Measurements from ENCODE around the gene HERC2.
"Not testable (repeated sequence)": the region's sequence is repeated elsewhere in the genome, so short reads cannot be mapped to it uniquely, and the experiment has no call there.

The HERC2 gene

DNA sequence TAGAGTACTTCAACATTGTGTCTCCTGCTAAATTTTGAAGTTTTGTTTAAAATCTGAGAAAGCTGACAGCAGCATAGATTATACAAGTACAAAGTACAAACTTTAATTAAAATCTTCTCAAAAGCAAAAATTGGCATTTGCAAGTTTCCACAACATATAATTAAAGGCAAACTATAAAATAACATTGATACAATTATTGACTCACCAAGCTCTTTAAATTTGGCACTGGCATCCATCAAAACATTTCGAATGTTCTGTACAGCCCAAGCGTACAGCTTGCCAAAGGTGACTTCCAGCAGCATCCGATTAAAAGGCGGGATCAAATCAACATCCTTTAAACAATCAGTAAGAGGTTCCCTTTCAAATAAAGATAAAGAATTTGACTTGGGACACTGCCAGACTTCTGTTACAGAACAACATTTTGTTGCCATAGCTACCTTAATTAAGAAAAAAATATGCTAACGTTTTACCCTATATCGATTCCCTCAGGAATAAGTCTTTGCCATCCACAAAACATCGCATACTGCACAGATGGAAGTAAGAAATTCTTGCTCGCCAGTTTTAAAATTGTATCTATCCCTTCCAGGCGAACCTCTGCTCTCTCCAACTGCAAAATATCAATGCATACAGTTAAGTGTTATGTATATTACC is 92.9 kb downstream of the HERC2 start:
- not testable (repeated sequence) for H3K27me3 ChIP-seq (ENCODE audit: control insufficient read depth in 2 of 2, insufficient read depth in 2 of 2, low read length in 2 of 2); H3K9ac ChIP-seq (ENCODE audit: low read depth in 1 of 2, low read length in 2 of 2); H3K4me3 ChIP-seq (ENCODE audit: low read length in 2 of 2); H3K4me1 ChIP-seq (ENCODE audit: control insufficient read depth in 2 of 2, insufficient read depth in 2 of 2, low read length in 2 of 2); H3K27ac ChIP-seq (ENCODE audit: low read depth in 2 of 2, low read length in 2 of 2); H3K9me3 ChIP-seq (ENCODE audit: control insufficient read depth in 2 of 2, low read length in 2 of 2)
- H3K36me3 ChIP-seq (ENCODE audit: control insufficient read depth in 2 of 2, insufficient read depth in 2 of 2, low read length in 2 of 2) = peaks cover 6 to 15% of the 10 kb centered on the region in 2 donors

DNA sequence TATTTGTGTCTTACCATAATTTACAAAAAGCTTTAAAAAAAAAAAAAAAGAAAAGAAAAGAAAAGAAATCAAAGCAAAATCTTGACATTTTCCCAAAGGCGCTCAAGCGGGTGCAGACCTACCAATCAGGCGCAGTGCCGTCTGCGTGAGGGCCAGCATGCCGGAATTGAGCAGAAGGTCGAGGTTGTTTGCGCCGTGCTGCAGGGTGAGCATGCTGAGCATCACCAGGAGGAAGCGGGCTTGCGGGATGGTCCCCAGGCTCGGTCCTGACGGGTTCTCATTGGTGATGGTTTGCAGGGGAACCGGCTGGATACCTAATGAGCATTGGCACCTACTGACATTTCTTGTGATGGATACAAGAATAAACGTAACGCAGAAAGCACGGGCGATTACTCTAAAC is 93.9 kb downstream of the HERC2 start:
- no peaks in the 10 kb centered on the region for H3K27me3 ChIP-seq (ENCODE audit: control insufficient read depth in 2 of 2, insufficient read depth in 2 of 2, low read length in 2 of 2)
- peaks cover 6 to 18% of the 10 kb centered on the region in 2 donors for H3K36me3 ChIP-seq (ENCODE audit: control insufficient read depth in 2 of 2, insufficient read depth in 2 of 2, low read length in 2 of 2)
- no peaks in the 10 kb centered on the region for H3K9me3 ChIP-seq (ENCODE audit: control insufficient read depth in 2 of 2, low read length in 2 of 2)
- H3K4me1 ChIP-seq (ENCODE audit: control insufficient read depth in 2 of 2, insufficient read depth in 2 of 2, low read length in 2 of 2) = no peaks in the 10 kb centered on the region
- no peak overlapping the region for H3K9ac ChIP-seq (ENCODE audit: low read depth in 1 of 2, low read length in 2 of 2)
- no peak overlapping the region for H3K27ac ChIP-seq (ENCODE audit: low read depth in 2 of 2, low read length in 2 of 2)
- no peak overlapping the region for H3K4me3 ChIP-seq (ENCODE audit: low read length in 2 of 2)

DNA sequence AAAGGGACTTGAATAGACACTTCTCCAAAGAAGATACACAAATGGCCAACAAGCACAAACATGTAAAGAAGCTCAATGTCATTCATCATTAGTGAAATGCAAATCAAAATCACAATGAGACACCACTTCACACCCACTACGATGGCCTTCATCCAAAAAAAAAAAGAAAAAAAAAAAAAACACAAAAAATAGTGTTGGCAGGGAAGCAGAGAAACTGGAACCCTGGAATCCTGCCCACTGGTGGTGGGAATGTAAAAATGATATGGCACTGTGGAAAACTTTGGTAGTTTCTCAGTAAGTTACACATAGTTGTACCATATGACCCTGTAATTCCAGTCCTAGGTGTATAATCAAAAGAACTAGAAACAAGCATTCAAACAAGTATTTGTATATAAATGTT is 94.7 kb downstream of the HERC2 start:
- H3K36me3 ChIP-seq (ENCODE audit: control insufficient read depth in 2 of 2, insufficient read depth in 2 of 2, low read length in 2 of 2) = peaks cover 10 to 22% of the 10 kb centered on the region in 2 donors

DNA sequence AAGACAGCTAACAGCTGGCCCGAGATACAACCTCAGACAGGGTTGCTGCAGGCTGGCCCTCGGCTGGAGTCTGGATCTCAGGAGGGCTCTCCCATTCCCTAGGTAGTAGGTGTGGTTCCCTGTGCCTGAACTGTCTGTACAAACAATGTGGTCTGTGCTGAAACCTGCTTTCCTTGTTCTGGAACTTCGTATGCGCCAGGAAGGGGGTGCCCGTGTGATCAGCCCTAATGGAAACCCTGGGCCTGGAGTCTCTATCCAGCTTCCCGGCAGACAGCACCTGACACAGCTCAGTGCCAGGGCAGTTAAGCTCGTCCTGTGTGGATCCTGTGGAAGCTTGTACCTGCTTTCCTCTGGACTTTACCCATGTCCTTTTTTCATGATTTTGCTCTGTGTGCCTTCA is 99.4 kb downstream of the HERC2 start:
- H3K27ac ChIP-seq (ENCODE audit: low read depth in 2 of 2, low read length in 2 of 2); H3K9ac ChIP-seq (ENCODE audit: low read depth in 1 of 2, low read length in 2 of 2); H3K27me3 ChIP-seq (ENCODE audit: control insufficient read depth in 2 of 2, insufficient read depth in 2 of 2, low read length in 2 of 2); H3K4me1 ChIP-seq (ENCODE audit: control insufficient read depth in 2 of 2, insufficient read depth in 2 of 2, low read length in 2 of 2); H3K9me3 ChIP-seq (ENCODE audit: control insufficient read depth in 2 of 2, low read length in 2 of 2); H3K4me3 ChIP-seq (ENCODE audit: low read length in 2 of 2): not testable (repeated sequence)
- H3K36me3 ChIP-seq (ENCODE audit: control insufficient read depth in 2 of 2, insufficient read depth in 2 of 2, low read length in 2 of 2) = peaks cover 20 to 35% of the 10 kb centered on the region in 2 donors

More for the DNA sequence above, 94.7 kb downstream of the HERC2 start:
- H3K4me3 ChIP-seq (ENCODE audit: low read length in 2 of 2); H3K27me3 ChIP-seq (ENCODE audit: control insufficient read depth in 2 of 2, insufficient read depth in 2 of 2, low read length in 2 of 2); H3K27ac ChIP-seq (ENCODE audit: low read depth in 2 of 2, low read length in 2 of 2); H3K9me3 ChIP-seq (ENCODE audit: control insufficient read depth in 2 of 2, low read length in 2 of 2); H3K9ac ChIP-seq (ENCODE audit: low read depth in 1 of 2, low read length in 2 of 2); H3K4me1 ChIP-seq (ENCODE audit: control insufficient read depth in 2 of 2, insufficient read depth in 2 of 2, low read length in 2 of 2): not testable (repeated sequence)

DNA sequence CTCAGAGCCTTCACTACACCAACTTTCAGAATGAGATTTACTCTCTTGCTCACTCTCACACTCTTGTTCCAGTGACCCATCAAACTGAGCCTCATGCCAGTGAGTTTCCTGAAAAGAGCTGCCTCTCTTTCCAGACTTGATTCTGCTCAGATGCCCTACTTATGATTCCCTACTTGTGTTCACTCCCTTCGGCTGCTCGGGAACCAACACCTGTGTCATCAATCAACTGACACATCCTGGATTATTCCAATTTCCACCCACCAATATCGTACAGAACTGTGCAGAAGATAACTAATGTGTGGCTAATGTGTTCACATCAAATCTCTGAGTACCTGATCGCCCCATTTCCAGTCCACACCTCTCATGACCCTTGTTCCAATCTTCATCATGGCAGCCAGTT is 100.3 kb downstream of the HERC2 start:
- not testable (repeated sequence) for H3K27ac ChIP-seq (ENCODE audit: low read depth in 2 of 2, low read length in 2 of 2); H3K4me1 ChIP-seq (ENCODE audit: control insufficient read depth in 2 of 2, insufficient read depth in 2 of 2, low read length in 2 of 2); H3K4me3 ChIP-seq (ENCODE audit: low read length in 2 of 2); H3K9ac ChIP-seq (ENCODE audit: low read depth in 1 of 2, low read length in 2 of 2); H3K9me3 ChIP-seq (ENCODE audit: control insufficient read depth in 2 of 2, low read length in 2 of 2); H3K27me3 ChIP-seq (ENCODE audit: control insufficient read depth in 2 of 2, insufficient read depth in 2 of 2, low read length in 2 of 2)
- H3K36me3 ChIP-seq (ENCODE audit: control insufficient read depth in 2 of 2, insufficient read depth in 2 of 2, low read length in 2 of 2) = peaks cover 23 to 35% of the 10 kb centered on the region in 2 donors

DNA sequence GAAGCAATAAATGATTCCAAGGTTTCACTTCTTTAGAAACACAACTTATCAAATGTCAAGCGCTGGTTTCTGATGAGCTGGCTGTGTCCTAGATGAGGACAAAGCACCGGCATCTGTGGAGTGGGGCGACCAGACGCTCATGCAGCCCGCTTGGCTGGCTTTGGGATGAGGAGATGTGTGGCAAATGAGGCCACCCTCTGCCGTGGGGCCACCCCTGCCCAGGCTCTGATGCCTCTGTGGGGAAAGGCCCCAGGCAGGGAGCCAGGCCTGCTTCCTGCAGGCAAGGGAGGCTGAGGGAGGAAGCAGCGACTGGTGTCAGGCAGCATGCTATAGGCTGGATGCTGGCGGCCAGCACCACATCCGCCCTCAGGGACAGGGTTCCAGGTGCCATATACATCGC is 102.9 kb downstream of the HERC2 start:
- no peak overlapping the region for H3K9ac ChIP-seq (ENCODE audit: low read depth in 1 of 2, low read length in 2 of 2)
- no peaks in the 10 kb centered on the region for H3K27me3 ChIP-seq (ENCODE audit: control insufficient read depth in 2 of 2, insufficient read depth in 2 of 2, low read length in 2 of 2)
- H3K4me1 ChIP-seq (ENCODE audit: control insufficient read depth in 2 of 2, insufficient read depth in 2 of 2, low read length in 2 of 2) = no peaks in the 10 kb centered on the region
- H3K27ac ChIP-seq (ENCODE audit: low read depth in 2 of 2, low read length in 2 of 2) = no peak overlapping the region
- H3K9me3 ChIP-seq (ENCODE audit: control insufficient read depth in 2 of 2, low read length in 2 of 2) = no peaks in the 10 kb centered on the region
- peaks cover 28 to 40% of the 10 kb centered on the region in 2 donors for H3K36me3 ChIP-seq (ENCODE audit: control insufficient read depth in 2 of 2, insufficient read depth in 2 of 2, low read length in 2 of 2)
- no peak overlapping the region for H3K4me3 ChIP-seq (ENCODE audit: low read length in 2 of 2)

DNA sequence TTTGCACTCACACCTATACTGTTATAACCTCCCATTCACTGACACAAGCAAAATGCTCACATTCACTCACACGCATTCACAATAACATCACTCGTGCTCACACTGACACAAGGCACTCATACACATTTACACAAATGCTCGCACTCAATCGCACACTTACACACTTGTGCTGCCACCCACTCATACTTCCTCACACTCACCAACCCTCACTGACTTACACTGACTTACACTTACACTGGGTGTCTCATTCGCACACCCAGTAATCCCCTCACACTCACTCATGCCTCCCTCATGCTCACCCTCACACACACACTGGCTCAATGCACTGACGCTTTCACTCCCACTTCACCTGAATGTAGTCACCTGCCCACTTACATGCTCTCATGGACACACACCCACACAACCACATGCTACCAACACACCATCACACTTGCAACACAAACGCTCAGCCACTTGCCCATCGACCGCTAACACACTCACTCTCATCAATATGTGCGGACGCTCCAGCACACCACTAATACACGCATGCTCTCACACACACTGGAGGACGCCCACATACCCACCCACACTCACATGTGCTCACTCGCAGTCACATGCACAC is 104.9 kb downstream of the HERC2 start:
- not testable (repeated sequence) for H3K4me1 ChIP-seq (ENCODE audit: control insufficient read depth in 2 of 2, insufficient read depth in 2 of 2, low read length in 2 of 2); H3K4me3 ChIP-seq (ENCODE audit: low read length in 2 of 2); H3K27me3 ChIP-seq (ENCODE audit: control insufficient read depth in 2 of 2, insufficient read depth in 2 of 2, low read length in 2 of 2); H3K9me3 ChIP-seq (ENCODE audit: control insufficient read depth in 2 of 2, low read length in 2 of 2); H3K27ac ChIP-seq (ENCODE audit: low read depth in 2 of 2, low read length in 2 of 2); H3K9ac ChIP-seq (ENCODE audit: low read depth in 1 of 2, low read length in 2 of 2)
- peaks cover 25 to 35% of the 10 kb centered on the region in 2 donors for H3K36me3 ChIP-seq (ENCODE audit: control insufficient read depth in 2 of 2, insufficient read depth in 2 of 2, low read length in 2 of 2)

DNA sequence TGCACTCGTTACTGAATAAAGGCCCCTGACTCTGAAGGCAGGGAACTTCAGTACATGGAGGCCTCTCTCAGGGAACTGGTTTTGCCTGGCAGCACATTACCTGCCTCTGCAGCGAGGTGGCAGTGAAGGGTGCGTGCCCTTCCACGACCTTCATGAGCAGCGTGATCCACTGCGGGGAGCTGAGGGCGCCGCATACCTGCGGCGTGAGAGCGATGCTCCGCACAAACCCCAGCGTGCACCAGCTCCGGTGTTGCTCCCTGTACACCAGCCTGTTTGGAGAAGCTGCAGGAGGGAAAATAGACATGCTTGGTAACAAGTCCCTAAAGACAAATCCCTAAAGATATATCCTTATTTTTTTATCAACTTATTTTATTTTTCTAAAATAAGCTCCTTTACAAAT is 106.5 kb downstream of the HERC2 start:
- H3K36me3 ChIP-seq (ENCODE audit: control insufficient read depth in 2 of 2, insufficient read depth in 2 of 2, low read length in 2 of 2) = peaks cover 29 to 35% of the 10 kb centered on the region in 2 donors

DNA sequence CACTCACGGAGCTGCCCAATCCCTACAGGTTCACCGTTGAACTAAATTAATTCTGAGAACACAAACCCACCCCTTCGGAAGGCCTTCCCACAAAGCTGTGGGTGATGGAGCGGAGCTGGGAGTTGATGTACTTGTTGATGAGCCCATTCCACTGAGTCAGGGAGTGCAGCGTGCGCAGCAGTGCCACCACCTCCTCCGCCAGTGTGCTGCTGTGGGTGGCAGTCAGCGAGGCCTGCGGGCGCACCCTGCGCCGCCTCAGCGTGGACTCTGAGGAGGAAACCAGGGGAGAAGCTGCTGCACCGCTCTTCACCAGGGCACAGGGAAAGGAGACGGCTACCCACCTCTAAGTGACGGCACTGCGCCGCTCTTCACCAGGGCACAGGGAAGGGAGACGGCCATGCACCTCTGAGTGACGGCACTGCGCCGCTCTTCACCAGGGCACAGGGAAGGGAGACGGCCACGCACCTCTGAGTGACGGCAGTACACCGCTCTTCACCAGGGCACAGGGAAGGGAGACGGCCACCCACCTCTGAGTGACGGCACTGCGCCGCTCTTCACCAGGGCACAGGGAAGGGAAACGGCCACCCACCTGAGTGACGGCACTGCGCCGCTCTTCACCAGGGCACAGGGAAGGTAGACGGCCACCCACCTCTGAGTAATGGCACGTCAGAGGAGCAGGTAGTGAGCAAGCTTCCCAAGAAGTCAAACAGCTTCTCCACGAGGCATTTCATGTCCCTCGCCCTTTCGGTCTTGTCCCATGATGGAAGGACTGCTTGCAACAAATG is 107.8 kb downstream of the HERC2 start:
- H3K36me3 ChIP-seq (ENCODE audit: control insufficient read depth in 2 of 2, insufficient read depth in 2 of 2, low read length in 2 of 2) = peaks cover 16 to 22% of the 10 kb centered on the region in 2 donors
- H3K4me3 ChIP-seq (ENCODE audit: low read length in 2 of 2); H3K27me3 ChIP-seq (ENCODE audit: control insufficient read depth in 2 of 2, insufficient read depth in 2 of 2, low read length in 2 of 2); H3K27ac ChIP-seq (ENCODE audit: low read depth in 2 of 2, low read length in 2 of 2); H3K9me3 ChIP-seq (ENCODE audit: control insufficient read depth in 2 of 2, low read length in 2 of 2); H3K9ac ChIP-seq (ENCODE audit: low read depth in 1 of 2, low read length in 2 of 2); H3K4me1 ChIP-seq (ENCODE audit: control insufficient read depth in 2 of 2, insufficient read depth in 2 of 2, low read length in 2 of 2): not testable (repeated sequence)

More for the DNA sequence above, 106.5 kb downstream of the HERC2 start:
- H3K4me3 ChIP-seq (ENCODE audit: low read length in 2 of 2); H3K9me3 ChIP-seq (ENCODE audit: control insufficient read depth in 2 of 2, low read length in 2 of 2); H3K4me1 ChIP-seq (ENCODE audit: control insufficient read depth in 2 of 2, insufficient read depth in 2 of 2, low read length in 2 of 2); H3K27ac ChIP-seq (ENCODE audit: low read depth in 2 of 2, low read length in 2 of 2); H3K27me3 ChIP-seq (ENCODE audit: control insufficient read depth in 2 of 2, insufficient read depth in 2 of 2, low read length in 2 of 2); H3K9ac ChIP-seq (ENCODE audit: low read depth in 1 of 2, low read length in 2 of 2): not testable (repeated sequence)

DNA sequence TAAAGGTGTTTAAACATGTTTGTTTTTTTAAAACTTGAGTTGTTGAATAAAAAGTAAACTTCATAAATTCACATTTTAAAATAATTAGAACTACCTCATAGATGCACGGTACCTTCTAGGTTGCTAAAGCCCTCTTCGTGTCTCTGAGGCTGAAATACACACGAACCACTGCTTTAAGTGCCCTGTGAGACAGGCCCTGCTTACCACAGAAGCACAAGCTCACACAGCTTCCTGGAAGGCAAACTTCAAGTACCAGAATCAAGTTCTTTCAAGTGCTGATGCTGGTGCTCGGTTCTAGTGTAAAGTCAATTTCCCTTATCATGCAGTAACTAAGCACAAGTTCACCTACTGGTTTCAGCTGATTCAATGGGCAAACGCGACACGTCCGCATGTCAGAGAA is 108.6 kb downstream of the HERC2 start:
- peaks cover 14 to 17% of the 10 kb centered on the region in 2 donors for H3K36me3 ChIP-seq (ENCODE audit: control insufficient read depth in 2 of 2, insufficient read depth in 2 of 2, low read length in 2 of 2)
- not testable (repeated sequence) for H3K4me3 ChIP-seq (ENCODE audit: low read length in 2 of 2); H3K4me1 ChIP-seq (ENCODE audit: control insufficient read depth in 2 of 2, insufficient read depth in 2 of 2, low read length in 2 of 2); H3K9ac ChIP-seq (ENCODE audit: low read depth in 1 of 2, low read length in 2 of 2); H3K9me3 ChIP-seq (ENCODE audit: control insufficient read depth in 2 of 2, low read length in 2 of 2); H3K27me3 ChIP-seq (ENCODE audit: control insufficient read depth in 2 of 2, insufficient read depth in 2 of 2, low read length in 2 of 2); H3K27ac ChIP-seq (ENCODE audit: low read depth in 2 of 2, low read length in 2 of 2)

All from mucosa of rectum (tissue), 2 donors.